Upper lobe of left lung (tissue), 6 donors: ENCODE results near the gene CLPTM1L. TPM values are rescaled to one million over a fixed set of nuclear protein-coding genes. Genes with fewer than 3 reads are reported as not detected.
A peak's percentile ranks its signal among the peaks of the same experiment; 100 is the strongest.
"Not testable (repeated sequence)": the region's sequence is repeated elsewhere in the genome, so short reads cannot be mapped to it uniquely, and the experiment has no call there.

Source experiments
- ATAC-seq, 2 donors: fragments of 200-7000 bp; cut with Tn5 transposase; one replicate each; pipeline ENCODE4 v1.9.1; 2022; ENCODE audit warnings: mild to moderate bottlenecking in 2 of 2, moderate library complexity in 2 of 2; ENCODE audit not compliant: low FRiP score in 2 of 2
- DNase-seq, 2 donors: peaks; one replicate each; pipeline ENCODE4 v3.0.0-alpha.2; 2019 to 2020
- H3K27ac ChIP-seq, 4 donors: fragments of 200-600 bp; sonication (generic); one replicate each; pipeline ENCODE4 v1.5.1; 2016 to 2019
- H3K27me3 ChIP-seq, 4 donors: fragments of 200-600 bp; sonication (generic); one replicate each; pipeline ENCODE4 v1.5.1; 2017 to 2019
- H3K36me3 ChIP-seq, 4 donors: fragments of 200-600 bp; sonication (generic); one replicate each; pipeline ENCODE4 v1.5.1; 2016 to 2019
- H3K4me1 ChIP-seq, 4 donors: fragments of 200-600 bp; sonication (generic); one replicate each; pipeline ENCODE4 v1.5.1; 2018 to 2019
- H3K4me3 ChIP-seq, 4 donors: fragments of 200-600 bp; sonication (generic); one replicate each; pipeline ENCODE4 v1.5.1; 2017 to 2019; ENCODE audit warnings: mild to moderate bottlenecking in 2 of 4, moderate library complexity in 1 of 4
- H3K9me3 ChIP-seq, 4 donors: fragments of 200-600 bp; sonication (generic); one replicate each; pipeline ENCODE4 v1.5.1; 2018 to 2019
- EP300 ChIP-seq, 4 donors: sonication (generic); formaldehyde crosslinking; IDR thresholded peaks; one replicate each; pipeline ENCODE4 v1.5.1; 2017; ENCODE audit warnings: antibody characterized with exemption in 4 of 4, control low read depth in 2 of 4
- POLR2A ChIP-seq, 4 donors: fragments of 450-650 bp; IDR thresholded peaks; one replicate each; pipeline ENCODE4 v1.5.1; 2016 to 2017; ENCODE audit warnings: antibody characterized with exemption in 4 of 4, mild to moderate bottlenecking in 2 of 4
- POLR2AphosphoS5 ChIP-seq, 2 donors: sonication (generic); formaldehyde crosslinking; IDR thresholded peaks; one replicate each; pipeline ENCODE4 v1.5.1; 2017; ENCODE audit warnings: antibody characterized with exemption in 2 of 2
- WGBS, 2 donors: methylation state at CpG; one replicate each; pipeline ENCODE4 v1.1.5; 2017 to 2018; 5-methylcytosine and 5-hydroxymethylcytosine counted together
- total RNA-seq, 6 donors: library from RNA; depleted of rRNA in 4 of 6; stranded (reverse); fragments of >200 nt in 4 of 6; gene quantifications; one replicate each; pipeline versions ENCODE4 v1.1.0 to v1.2.1, GENCODE V29; 2016 to 2021
- TF ChIP-seq, protein P1 (sequence below), 6 experiments: fragments of 450-650 bp in 4 of 6; fragments of 200-600 bp in 2 of 6; sonication (generic) in 2 of 6; IDR thresholded peaks; one replicate each; pipeline ENCODE4 v1.5.1; 2016 to 2019; ENCODE audit warnings: antibody characterized with exemption in 6 of 6
- donor health status: DM: no; HTN: no; CAD: no; lungs with moderate emphysema.
- donor health status: DM: no; HTN: yes; CAD: no; lungs with severe emphysema.

CLPTM1L gene
- total RNA-seq, 6 donors from 2014 or later, result 135 to 311 (median 204) TPM

DNA sequence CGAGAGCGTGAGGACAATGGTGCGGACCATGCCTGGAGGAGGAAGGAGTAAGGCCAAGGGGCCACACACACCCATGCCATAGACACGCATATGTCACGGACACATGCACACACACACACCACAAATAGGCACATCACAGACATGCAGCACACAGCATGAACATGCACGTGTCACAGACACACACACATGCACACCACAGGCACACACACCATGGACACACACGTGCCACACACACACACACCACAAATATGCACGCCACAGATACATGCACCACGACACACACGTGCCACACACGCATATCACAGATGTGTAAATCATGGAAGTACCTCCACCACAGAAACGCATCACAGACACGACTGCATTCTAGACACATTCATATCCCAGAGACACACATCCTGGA is 66.7 kb downstream of the CLPTM1L start:
- WGBS, 2 donors, result 88 to 90% methylated on average over 13 of the region's 13 CpGs
- TF ChIP-seq POLR2AphosphoS5 (IDR thresholded peaks at IDR 0.05) (no peak), POLR2A (IDR thresholded peaks at IDR 0.05) (no peak), EP300 (IDR thresholded peaks at IDR 0.05) (no peak)
- TF ChIP-seq, protein P1, sequence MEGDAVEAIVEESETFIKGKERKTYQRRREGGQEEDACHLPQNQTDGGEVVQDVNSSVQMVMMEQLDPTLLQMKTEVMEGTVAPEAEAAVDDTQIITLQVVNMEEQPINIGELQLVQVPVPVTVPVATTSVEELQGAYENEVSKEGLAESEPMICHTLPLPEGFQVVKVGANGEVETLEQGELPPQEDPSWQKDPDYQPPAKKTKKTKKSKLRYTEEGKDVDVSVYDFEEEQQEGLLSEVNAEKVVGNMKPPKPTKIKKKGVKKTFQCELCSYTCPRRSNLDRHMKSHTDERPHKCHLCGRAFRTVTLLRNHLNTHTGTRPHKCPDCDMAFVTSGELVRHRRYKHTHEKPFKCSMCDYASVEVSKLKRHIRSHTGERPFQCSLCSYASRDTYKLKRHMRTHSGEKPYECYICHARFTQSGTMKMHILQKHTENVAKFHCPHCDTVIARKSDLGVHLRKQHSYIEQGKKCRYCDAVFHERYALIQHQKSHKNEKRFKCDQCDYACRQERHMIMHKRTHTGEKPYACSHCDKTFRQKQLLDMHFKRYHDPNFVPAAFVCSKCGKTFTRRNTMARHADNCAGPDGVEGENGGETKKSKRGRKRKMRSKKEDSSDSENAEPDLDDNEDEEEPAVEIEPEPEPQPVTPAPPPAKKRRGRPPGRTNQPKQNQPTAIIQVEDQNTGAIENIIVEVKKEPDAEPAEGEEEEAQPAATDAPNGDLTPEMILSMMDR (IDR thresholded peaks at IDR 0.05), result no peak
- H3K27me3 ChIP-seq, result no peaks in the 10 kb centered on the region
- H3K36me3 ChIP-seq, result no peaks in the 10 kb centered on the region
- H3K4me1 ChIP-seq, result no peaks in the 10 kb centered on the region
- H3K9me3 ChIP-seq, result no peaks in the 10 kb centered on the region
- H3K27ac ChIP-seq, result no peak overlapping the region
- ATAC-seq (no peak), DNase-seq (no peak)
- H3K4me3 ChIP-seq, result no peak overlapping the region

DNA sequence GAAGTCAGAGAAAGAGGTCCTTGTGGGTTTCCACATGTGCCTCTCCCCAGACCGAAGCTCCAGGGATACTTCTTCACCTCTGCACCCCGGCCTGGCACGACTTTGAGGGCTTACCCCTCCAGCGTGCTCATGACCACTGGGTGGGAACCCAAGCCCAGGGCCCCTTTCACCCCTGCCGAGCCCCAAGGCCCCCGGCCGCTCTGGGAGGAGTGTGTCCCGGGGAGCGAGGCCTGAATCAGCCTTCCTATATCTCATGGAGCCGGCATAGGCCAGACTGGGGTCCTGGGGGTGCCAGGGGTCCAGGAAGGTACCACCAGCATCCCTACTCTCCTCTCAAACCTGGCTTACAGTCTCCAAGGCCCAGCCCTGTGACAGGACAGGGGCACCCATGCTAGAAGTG is 67.1 kb downstream of the CLPTM1L start:
- Histone ChIP-seq H3K4me1 (no peaks in the 10 kb centered on the region), H3K27me3 (no peaks in the 10 kb centered on the region), H3K36me3 (no peaks in the 10 kb centered on the region), H3K9me3 (no peaks in the 10 kb centered on the region), H3K27ac (no peak overlapping the region), H3K4me3 (no peak overlapping the region)
- WGBS, 2 donors, result 83 to 96% methylated on average over 4 to 10 of the region's 10 CpGs
- ATAC-seq, result peak in 1 of 2 donors; percentile 13
- peak in 1 of 2 donors; percentile 62 for DNase-seq
- TF ChIP-seq, protein P1 (IDR thresholded peaks at IDR 0.05), result no peak
- TF ChIP-seq POLR2AphosphoS5 (IDR thresholded peaks at IDR 0.05), result no peak
- TF ChIP-seq EP300 (IDR thresholded peaks at IDR 0.05), result no peak
- no peak for TF ChIP-seq POLR2A (IDR thresholded peaks at IDR 0.05)

DNA sequence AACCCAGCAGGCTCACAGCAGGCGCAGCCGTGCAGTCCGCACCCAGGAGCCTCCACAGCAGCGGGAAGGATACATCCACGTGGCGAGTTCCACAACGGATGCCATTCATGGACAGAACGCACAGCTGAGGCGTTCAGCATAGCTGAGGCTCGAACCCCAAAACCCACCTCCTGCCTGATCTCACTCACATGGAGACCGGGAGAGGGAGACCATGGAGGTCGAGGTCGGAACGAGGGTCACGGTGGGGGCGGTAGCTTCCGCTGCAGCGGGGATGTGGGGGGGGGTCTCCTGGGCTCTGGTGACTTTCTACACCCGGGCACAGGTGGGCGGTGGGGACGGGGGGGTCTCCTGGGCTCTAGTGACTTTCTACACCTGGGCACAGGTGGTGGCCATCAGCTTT is 67.6 kb downstream of the CLPTM1L start:
- ATAC-seq, result no peak
- H3K9me3 ChIP-seq, result no peaks in the 10 kb centered on the region
- no peaks in the 10 kb centered on the region for H3K27me3 ChIP-seq
- no peak overlapping the region for H3K4me3 ChIP-seq
- no peaks in the 10 kb centered on the region for H3K36me3 ChIP-seq
- no peak overlapping the region for H3K27ac ChIP-seq
- TF ChIP-seq EP300 (IDR thresholded peaks at IDR 0.05) (no peak), POLR2A (IDR thresholded peaks at IDR 0.05) (no peak), POLR2AphosphoS5 (IDR thresholded peaks at IDR 0.05) (no peak)
- TF ChIP-seq, protein P1 (IDR thresholded peaks at IDR 0.05), result no peak
- 86 to 94% methylated on average over 9 to 21 of the region's 21 CpGs for WGBS, 2 donors
- DNase-seq, result no peak
- H3K4me1 ChIP-seq, result no peaks in the 10 kb centered on the region

- ATAC-seq, result no peak
- peak in 1 of 2 donors; percentile 69 for DNase-seq
- no peak for TF ChIP-seq POLR2AphosphoS5 (IDR thresholded peaks at IDR 0.05)
- TF ChIP-seq EP300 (IDR thresholded peaks at IDR 0.05), result no peak
- TF ChIP-seq, protein P1 (IDR thresholded peaks at IDR 0.05), result no peak
- no peak for TF ChIP-seq POLR2A (IDR thresholded peaks at IDR 0.05)
- H3K27me3 ChIP-seq, result no peaks in the 10 kb centered on the region
- H3K4me1 ChIP-seq, result no peaks in the 10 kb centered on the region
- H3K36me3 ChIP-seq, result no peaks in the 10 kb centered on the region
- H3K27ac ChIP-seq, result no peak overlapping the region
- WGBS, 2 donors, result 60 to 85% methylated on average over 2 to 20 of the region's 20 CpGs
- H3K4me3 ChIP-seq, result no peak overlapping the region
- H3K9me3 ChIP-seq, result no peaks in the 10 kb centered on the region
These were observed 68.0 kb downstream of the CLPTM1L start for GRCh38 chr5:1276930-1277329.

GRCh38 chr5:1275397-1276391 is 69.2 kb downstream of the CLPTM1L start:
- ATAC-seq, H3K9me3 ChIP-seq, H3K27ac ChIP-seq, H3K4me3 ChIP-seq, H3K4me1 ChIP-seq, H3K27me3 ChIP-seq, H3K36me3 ChIP-seq, DNase-seq: not testable (repeated sequence)
- 80 to 81% methylated on average over 10 of the region's 10 CpGs for WGBS, 2 donors
